ENCODE measurements around the gene COQ10B.

- TF ChIP-seq CTCF (IDR thresholded peaks at IDR 0.05; ENCODE audit: low read length) (no peak), EZH2 (IDR thresholded peaks at IDR 0.05; ENCODE audit: borderline replicate concordance, low read length) (no peak)
Measured at GRCh38 chr2:197499594-197500502, 46.5 kb downstream of the COQ10B start, which contains the start of the genes HSPD1 and HSPE1.
